AG10803 (cell line): ENCODE results near the gene ALK.

Source experiments
- DNase-seq: peaks from one replicate; pipeline ENCODE4 v3.0.0; 2010; ENCODE audit warnings: low read depth
- H3K4me3 ChIP-seq: 2 replicates; pipeline ENCODE4 v1.5.1; 2011; ENCODE audit warnings: mild to moderate bottlenecking, low read length, control low read depth
- TF ChIP-seq, protein P1 (sequence below): conservative IDR thresholded peaks from 2 replicates; pipeline ENCODE4 v1.5.1; 2011; ENCODE audit warnings: mild to moderate bottlenecking, low read length, control low read depth, inconsistent platforms

ALK gene

DNA sequence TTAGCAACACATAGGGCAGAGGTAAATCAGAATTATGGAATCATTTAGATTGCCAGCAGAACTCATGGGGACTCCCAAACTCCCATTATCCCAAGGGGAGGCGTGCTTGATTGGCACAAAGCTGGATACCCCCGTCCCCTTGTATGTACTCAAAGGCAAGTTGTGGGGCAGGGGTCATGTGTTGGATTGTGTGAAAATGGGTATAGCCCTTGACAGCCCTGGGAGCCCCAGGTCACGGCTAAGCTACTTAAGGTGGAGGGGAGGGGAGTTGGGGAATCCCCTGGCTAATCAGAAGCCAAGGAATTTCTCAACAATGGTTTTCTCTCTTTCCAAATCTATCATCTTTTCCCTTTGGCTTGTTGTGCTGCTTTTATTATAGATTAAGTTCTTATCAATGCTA lies 773.4 kb downstream of the ALK start:
- DNase-seq: no peak
- TF ChIP-seq, protein P1, sequence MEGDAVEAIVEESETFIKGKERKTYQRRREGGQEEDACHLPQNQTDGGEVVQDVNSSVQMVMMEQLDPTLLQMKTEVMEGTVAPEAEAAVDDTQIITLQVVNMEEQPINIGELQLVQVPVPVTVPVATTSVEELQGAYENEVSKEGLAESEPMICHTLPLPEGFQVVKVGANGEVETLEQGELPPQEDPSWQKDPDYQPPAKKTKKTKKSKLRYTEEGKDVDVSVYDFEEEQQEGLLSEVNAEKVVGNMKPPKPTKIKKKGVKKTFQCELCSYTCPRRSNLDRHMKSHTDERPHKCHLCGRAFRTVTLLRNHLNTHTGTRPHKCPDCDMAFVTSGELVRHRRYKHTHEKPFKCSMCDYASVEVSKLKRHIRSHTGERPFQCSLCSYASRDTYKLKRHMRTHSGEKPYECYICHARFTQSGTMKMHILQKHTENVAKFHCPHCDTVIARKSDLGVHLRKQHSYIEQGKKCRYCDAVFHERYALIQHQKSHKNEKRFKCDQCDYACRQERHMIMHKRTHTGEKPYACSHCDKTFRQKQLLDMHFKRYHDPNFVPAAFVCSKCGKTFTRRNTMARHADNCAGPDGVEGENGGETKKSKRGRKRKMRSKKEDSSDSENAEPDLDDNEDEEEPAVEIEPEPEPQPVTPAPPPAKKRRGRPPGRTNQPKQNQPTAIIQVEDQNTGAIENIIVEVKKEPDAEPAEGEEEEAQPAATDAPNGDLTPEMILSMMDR: no peak
- no peak overlapping the region for H3K4me3 ChIP-seq

DNA sequence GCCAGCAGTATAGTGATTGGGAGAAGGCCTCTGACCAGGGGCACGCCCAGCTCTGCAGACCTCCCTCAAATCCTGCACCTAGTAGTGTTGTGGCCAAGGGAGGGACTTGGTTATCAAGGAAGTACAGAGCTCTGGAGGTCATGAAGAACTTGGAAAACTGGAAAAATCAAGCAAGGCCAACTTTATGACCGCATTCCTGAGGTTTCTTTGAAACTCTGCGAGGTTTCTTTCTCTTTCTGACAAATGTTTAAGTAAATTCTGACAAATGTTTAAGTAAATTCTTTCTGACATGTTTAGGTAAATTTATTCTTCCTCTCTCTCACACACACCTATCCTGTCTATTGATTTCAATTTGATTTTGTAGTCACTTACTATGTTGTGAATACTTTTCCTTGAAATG lies 775.2 kb downstream of the ALK start:
- TF ChIP-seq, protein P1: no peak
- H3K4me3 ChIP-seq: no peak overlapping the region
- no peak for DNase-seq

DNA sequence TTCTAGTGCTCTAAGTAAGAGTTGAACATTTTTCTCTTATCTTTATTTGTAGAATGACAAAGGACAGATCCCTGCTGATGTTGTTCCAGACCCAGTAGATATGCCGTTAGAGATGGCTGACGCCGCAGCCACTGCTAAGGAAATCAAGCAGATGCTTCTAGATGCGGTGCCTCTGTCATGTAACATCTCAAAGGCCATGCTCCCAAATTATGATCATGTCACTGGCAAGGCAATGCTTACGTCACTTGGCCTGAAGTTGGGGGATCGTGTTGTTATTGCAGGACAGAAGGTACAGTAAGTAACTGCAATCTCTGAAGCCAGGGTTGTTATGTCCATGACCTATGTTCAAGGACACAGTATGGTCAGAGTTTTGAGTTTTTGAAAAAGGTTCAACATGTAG lies 777.7 kb downstream of the ALK start:
- DNase-seq: no peak
- TF ChIP-seq, protein P1: no peak
- H3K4me3 ChIP-seq: no peak overlapping the region
